ENCODE data around the gene CORIN.

- TF ChIP-seq POLR2A (IDR thresholded peaks at IDR 0.05) (no peak), CTCF (IDR thresholded peaks at IDR 0.05) (no peak)
These were observed 147.3 kb downstream of the CORIN start for GRCh38 chr4:47690611-47691010.

Data from stomach (tissue), 4 donors.